NCI-H524 treated with DMSO at 0.1 percent for 48 hours (cell line): ENCODE data around the gene PITX1.
"Not testable (repeated sequence)": the region's sequence is repeated elsewhere in the genome, so short reads cannot be mapped to it uniquely, and the experiment has no call there.

Experiments used
- DNase-seq: peaks from one replicate; lab custom pipeline; 2025; lab: John Stamatoyannopoulos, UW

PITX1 gene

GRCh38 chr5:135033901-135034235, at the start of gene PITX1:
Gene PITX1, minus strand, starts transcription at chr5:135034228. Its CDS starts 347 bp downstream, at chr5:135033881.
- no peak for DNase-seq

GRCh38 chr5:135083334-135083733, 49.3 kb upstream of the PITX1 start:
- DNase-seq: not testable (repeated sequence)

- DNase-seq: no peak
These were observed 47.2 kb upstream of the PITX1 start for GRCh38 chr5:135081240-135081639.

GRCh38 chr5:135079760-135080159, 45.7 kb upstream of the PITX1 start:
- DNase-seq: no peak

GRCh38 chr5:135079099-135079681, 45.2 kb upstream of the PITX1 start:
- no peak for DNase-seq

- no peak for DNase-seq
These were observed 42.8 kb upstream of the PITX1 start for GRCh38 chr5:135076801-135077200.

- DNase-seq: no peak
These were observed 42.0 kb upstream of the PITX1 start for GRCh38 chr5:135076051-135076491.

- DNase-seq: no peak
These were observed 41.6 kb upstream of the PITX1 start for GRCh38 chr5:135075621-135076020.

GRCh38 chr5:135073761-135074345, 39.8 kb upstream of the PITX1 start:
- DNase-seq: no peak

- DNase-seq: no peak
These were observed 38.6 kb upstream of the PITX1 start for GRCh38 chr5:135072387-135073281.

- no peak for DNase-seq
These were observed 37.3 kb upstream of the PITX1 start for GRCh38 chr5:135071311-135071710.

- no peak for DNase-seq
These were observed 36.0 kb upstream of the PITX1 start for GRCh38 chr5:135069895-135070657.

GRCh38 chr5:135069016-135069770, 35.2 kb upstream of the PITX1 start:
- no peak for DNase-seq

GRCh38 chr5:135067587-135067986, 33.6 kb upstream of the PITX1 start:
- DNase-seq: no peak

- DNase-seq: no peak
These were observed 32.8 kb upstream of the PITX1 start for GRCh38 chr5:135066781-135067180.

- DNase-seq: no peak
These were observed 31.6 kb upstream of the PITX1 start for GRCh38 chr5:135065306-135066265.

- no peak for DNase-seq
These were observed 30.2 kb upstream of the PITX1 start for GRCh38 chr5:135064235-135064570.

GRCh38 chr5:135063511-135064234, 29.6 kb upstream of the PITX1 start:
- no peak for DNase-seq

GRCh38 chr5:135063056-135063445, 29.0 kb upstream of the PITX1 start:
- DNase-seq: no peak
